K562 (cell line): ENCODE results near the gene KRT26.

Experiments
- EP300 ChIP-seq: IDR thresholded peaks from 2 replicates; pipeline ENCODE4 v1.6.1; 2012; ENCODE audit warnings: low read length, improper control_type of control experiment
- HNRNPUL1 ChIP-seq: fragments of 200-400 bp; formaldehyde crosslinking; IDR thresholded peaks from 2 replicates; pipeline ENCODE4 v1.6.1; 2017; ENCODE audit warnings: low read length
- IRF2 ChIP-seq: sonication (generic); formaldehyde crosslinking; IDR thresholded peaks from 2 replicates; pipeline ENCODE4 v1.8.1; 2022; ENCODE audit warnings: mild to moderate bottlenecking, missing genetic modification reagents
- KLF10 ChIP-seq: fragments of 250-450 bp; sonication (Bioruptor Pico); IDR thresholded peaks from 2 replicates; pipeline ENCODE4 v1.6.1; 2021; ENCODE audit warnings: matching md5 sums
- RBM22 ChIP-seq: fragments of 200-400 bp; formaldehyde crosslinking; IDR thresholded peaks from 2 replicates; pipeline ENCODE4 v1.6.1; 2018; ENCODE audit warnings: low read length, low read depth; ENCODE audit not compliant: poor library complexity, severe bottlenecking
- TF ChIP-seq, protein P1 (sequence below): sonication (generic); formaldehyde crosslinking; IDR thresholded peaks from 2 replicates; pipeline ENCODE4 v1.8.0; 2022; ENCODE audit warnings: mild to moderate bottlenecking, missing genetic modification reagents

DNA sequence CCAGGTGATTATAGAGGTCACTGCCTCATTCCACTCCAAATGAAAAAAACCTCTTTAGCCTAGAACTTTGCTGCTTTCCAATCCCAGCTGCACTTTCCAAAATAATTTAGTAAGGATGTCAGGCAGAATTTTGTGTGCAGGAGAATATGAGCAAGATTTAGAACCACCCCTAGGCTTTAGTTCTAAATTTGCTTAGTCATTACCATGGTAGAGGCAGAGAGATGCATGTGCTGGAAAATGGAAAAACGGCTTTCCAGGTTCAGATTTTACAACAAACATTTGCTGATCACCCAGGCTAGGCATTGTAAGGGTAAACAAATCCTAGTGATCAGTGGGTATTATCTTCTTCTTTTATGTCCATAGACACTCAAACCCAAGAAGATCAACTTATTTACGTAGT is 6.3 kb downstream of the KRT26 start:
- TF ChIP-seq EP300 (no peak), HNRNPUL1 (no peak), KLF10 (CRISPR knock-in tag) (no peak), IRF2 (CRISPR knock-in tag) (no peak), RBM22 (no peak)
- TF ChIP-seq, protein P1, sequence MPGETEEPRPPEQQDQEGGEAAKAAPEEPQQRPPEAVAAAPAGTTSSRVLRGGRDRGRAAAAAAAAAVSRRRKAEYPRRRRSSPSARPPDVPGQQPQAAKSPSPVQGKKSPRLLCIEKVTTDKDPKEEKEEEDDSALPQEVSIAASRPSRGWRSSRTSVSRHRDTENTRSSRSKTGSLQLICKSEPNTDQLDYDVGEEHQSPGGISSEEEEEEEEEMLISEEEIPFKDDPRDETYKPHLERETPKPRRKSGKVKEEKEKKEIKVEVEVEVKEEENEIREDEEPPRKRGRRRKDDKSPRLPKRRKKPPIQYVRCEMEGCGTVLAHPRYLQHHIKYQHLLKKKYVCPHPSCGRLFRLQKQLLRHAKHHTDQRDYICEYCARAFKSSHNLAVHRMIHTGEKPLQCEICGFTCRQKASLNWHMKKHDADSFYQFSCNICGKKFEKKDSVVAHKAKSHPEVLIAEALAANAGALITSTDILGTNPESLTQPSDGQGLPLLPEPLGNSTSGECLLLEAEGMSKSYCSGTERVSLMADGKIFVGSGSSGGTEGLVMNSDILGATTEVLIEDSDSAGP (CRISPR knock-in tag), result no peak
